ENCODE data around the gene RANBP3L. TPM values are rescaled to one million over a fixed set of nuclear protein-coding genes. Genes with fewer than 3 reads are reported as not detected.

Gene RANBP3L
- total RNA-seq, 3 donors from 2014 or later (not counting 1 experiment from before 2014, with no cell fraction given) = not detected

GRCh38 chr5:36273809-36274526, 27.7 kb downstream of the RANBP3L start:
- Histone ChIP-seq H3K4me3 (ENCODE audit: low read length) (no peak overlapping the region), H3K27me3 (ENCODE audit: control insufficient read depth, insufficient read depth, low read length) (no peaks in the 10 kb centered on the region), H3K9me3 (ENCODE audit: control insufficient read depth, insufficient read depth, low read length) (no peaks in the 10 kb centered on the region), H3K36me3 (ENCODE audit: control insufficient read depth, insufficient read depth, low read length) (no peaks in the 10 kb centered on the region), H3K27ac (ENCODE audit: low read length) (no peak overlapping the region), H3K4me1 (ENCODE audit: control insufficient read depth, insufficient read depth, low read length) (no peaks in the 10 kb centered on the region)
- WGBS (ENCODE audit: insufficient coverage) = 59% methylated on average over 4 of the region's 6 CpGs
- DNase-seq (no peak), ATAC-seq (no peak)
- Mint-ChIP-seq H3K36me3 (no peaks in the 10 kb centered on the region), H3K4me1 (no peaks in the 10 kb centered on the region), H3K27ac (no peak overlapping the region), H3K4me3 (no peak overlapping the region), H3K27me3 (ENCODE audit: low read depth in 2 of 2) (peaks cover 13 to 19% of the 10 kb centered on the region in 2 donors), H3K9me3 (no peaks in the 10 kb centered on the region)
- intact Hi-C loops (cut with micrococcal nuclease) = no loop called here
- TF ChIP-seq CTCF (IDR thresholded peaks at IDR 0.05) = no peak

- no peak overlapping the region for H3K27ac Mint-ChIP-seq
- no peak overlapping the region for H3K27ac ChIP-seq (ENCODE audit: low read length)
- ATAC-seq (no peak), DNase-seq (no peak)
- H3K4me3 ChIP-seq (ENCODE audit: low read length) = no peak overlapping the region
- WGBS (ENCODE audit: insufficient coverage) = 94% methylated on average over 2 of the region's 2 CpGs
- H3K36me3 Mint-ChIP-seq = no peaks in the 10 kb centered on the region
- H3K4me3 Mint-ChIP-seq = no peak overlapping the region
- no peaks in the 10 kb centered on the region for H3K4me1 ChIP-seq (ENCODE audit: control insufficient read depth, insufficient read depth, low read length)
- H3K9me3 ChIP-seq (ENCODE audit: control insufficient read depth, insufficient read depth, low read length) = no peaks in the 10 kb centered on the region
- H3K4me1 Mint-ChIP-seq = no peaks in the 10 kb centered on the region
- H3K36me3 ChIP-seq (ENCODE audit: control insufficient read depth, insufficient read depth, low read length) = no peaks in the 10 kb centered on the region
- no peaks in the 10 kb centered on the region for H3K27me3 ChIP-seq (ENCODE audit: control insufficient read depth, insufficient read depth, low read length)
- H3K9me3 Mint-ChIP-seq = no peaks in the 10 kb centered on the region
- peaks cover 13 to 19% of the 10 kb centered on the region in 2 donors for H3K27me3 Mint-ChIP-seq (ENCODE audit: low read depth in 2 of 2)
- no peak for TF ChIP-seq CTCF (IDR thresholded peaks at IDR 0.05)
- intact Hi-C loops (cut with micrococcal nuclease) = no loop called here
Measured at GRCh38 chr5:36272136-36272690, 29.5 kb downstream of the RANBP3L start.

GRCh38 chr5:36270876-36271575, 30.7 kb downstream of the RANBP3L start:
- Mint-ChIP-seq H3K4me1 (no peaks in the 10 kb centered on the region), H3K4me3 (no peak overlapping the region), H3K27me3 (ENCODE audit: low read depth in 2 of 2) (peaks cover 10 to 19% of the 10 kb centered on the region in 2 donors), H3K36me3 (no peaks in the 10 kb centered on the region), H3K27ac (no peak overlapping the region), H3K9me3 (no peaks in the 10 kb centered on the region)
- Histone ChIP-seq H3K27me3 (ENCODE audit: control insufficient read depth, insufficient read depth, low read length) (no peaks in the 10 kb centered on the region), H3K9me3 (ENCODE audit: control insufficient read depth, insufficient read depth, low read length) (no peaks in the 10 kb centered on the region), H3K4me1 (ENCODE audit: control insufficient read depth, insufficient read depth, low read length) (no peaks in the 10 kb centered on the region), H3K4me3 (ENCODE audit: low read length) (no peak overlapping the region), H3K27ac (ENCODE audit: low read length) (no peak overlapping the region), H3K36me3 (ENCODE audit: control insufficient read depth, insufficient read depth, low read length) (no peaks in the 10 kb centered on the region)
- 100% methylated on average over 1 of the region's 3 CpGs for WGBS (ENCODE audit: insufficient coverage)
- ATAC-seq (no peak), DNase-seq (no peak)
- intact Hi-C loops (cut with micrococcal nuclease) = no loop called here
- TF ChIP-seq CTCF (IDR thresholded peaks at IDR 0.05) = no peak
